Activated T-cell treated with anti-CD3 and anti-CD28 coated beads, Interleukin-2, amount 50 U/mL, for 48 hours (primary cell): ENCODE measurements around the gene PCDH10.

Experiments
- DNase-seq, 2 experiments: peaks; one replicate each; pipeline ENCODE4 v3.0.0-alpha.2; 2020

PCDH10 gene, protein sequence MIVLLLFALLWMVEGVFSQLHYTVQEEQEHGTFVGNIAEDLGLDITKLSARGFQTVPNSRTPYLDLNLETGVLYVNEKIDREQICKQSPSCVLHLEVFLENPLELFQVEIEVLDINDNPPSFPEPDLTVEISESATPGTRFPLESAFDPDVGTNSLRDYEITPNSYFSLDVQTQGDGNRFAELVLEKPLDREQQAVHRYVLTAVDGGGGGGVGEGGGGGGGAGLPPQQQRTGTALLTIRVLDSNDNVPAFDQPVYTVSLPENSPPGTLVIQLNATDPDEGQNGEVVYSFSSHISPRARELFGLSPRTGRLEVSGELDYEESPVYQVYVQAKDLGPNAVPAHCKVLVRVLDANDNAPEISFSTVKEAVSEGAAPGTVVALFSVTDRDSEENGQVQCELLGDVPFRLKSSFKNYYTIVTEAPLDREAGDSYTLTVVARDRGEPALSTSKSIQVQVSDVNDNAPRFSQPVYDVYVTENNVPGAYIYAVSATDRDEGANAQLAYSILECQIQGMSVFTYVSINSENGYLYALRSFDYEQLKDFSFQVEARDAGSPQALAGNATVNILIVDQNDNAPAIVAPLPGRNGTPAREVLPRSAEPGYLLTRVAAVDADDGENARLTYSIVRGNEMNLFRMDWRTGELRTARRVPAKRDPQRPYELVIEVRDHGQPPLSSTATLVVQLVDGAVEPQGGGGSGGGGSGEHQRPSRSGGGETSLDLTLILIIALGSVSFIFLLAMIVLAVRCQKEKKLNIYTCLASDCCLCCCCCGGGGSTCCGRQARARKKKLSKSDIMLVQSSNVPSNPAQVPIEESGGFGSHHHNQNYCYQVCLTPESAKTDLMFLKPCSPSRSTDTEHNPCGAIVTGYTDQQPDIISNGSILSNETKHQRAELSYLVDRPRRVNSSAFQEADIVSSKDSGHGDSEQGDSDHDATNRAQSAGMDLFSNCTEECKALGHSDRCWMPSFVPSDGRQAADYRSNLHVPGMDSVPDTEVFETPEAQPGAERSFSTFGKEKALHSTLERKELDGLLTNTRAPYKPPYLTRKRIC

DNA sequence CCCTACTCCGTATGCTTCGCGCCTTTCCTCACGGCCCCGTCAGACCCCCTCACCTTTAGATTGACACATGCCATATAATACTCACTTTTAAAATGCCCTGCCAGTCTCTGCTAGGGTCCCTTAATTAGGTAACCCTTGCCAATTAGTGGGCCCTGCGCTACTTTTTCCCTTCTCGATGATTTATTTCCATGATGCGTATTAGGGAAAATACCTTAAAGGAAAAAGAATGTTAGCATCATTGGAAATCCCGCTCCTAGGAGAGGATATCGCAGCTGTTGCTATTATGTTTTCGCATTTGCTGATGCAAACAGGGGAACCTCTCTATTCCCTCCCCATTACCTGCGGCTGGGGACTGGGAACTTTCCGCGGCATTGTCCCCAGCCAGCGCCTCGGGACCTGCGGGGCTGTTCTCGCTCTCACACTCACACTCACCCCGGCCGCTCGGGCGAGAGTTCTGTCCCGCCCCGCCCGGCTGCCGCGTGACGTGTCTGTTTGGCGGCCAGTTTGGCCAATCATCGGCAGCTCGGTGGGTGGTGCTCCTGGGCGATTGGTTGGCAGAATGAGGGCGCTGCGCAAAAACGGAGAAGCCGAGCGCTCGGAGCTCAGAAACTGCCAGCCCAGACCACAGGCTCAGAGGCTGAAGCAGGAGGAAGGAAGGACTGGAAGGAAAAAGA is at the start of gene PCDH10:
Gene PCDH10 (plus strand): TSS at position 605 of the 674 bp plus-strand sequence. CDS start 847 bp downstream, outside the sequence.
- DNase-seq: peak; percentile 61 to 63

DNA sequence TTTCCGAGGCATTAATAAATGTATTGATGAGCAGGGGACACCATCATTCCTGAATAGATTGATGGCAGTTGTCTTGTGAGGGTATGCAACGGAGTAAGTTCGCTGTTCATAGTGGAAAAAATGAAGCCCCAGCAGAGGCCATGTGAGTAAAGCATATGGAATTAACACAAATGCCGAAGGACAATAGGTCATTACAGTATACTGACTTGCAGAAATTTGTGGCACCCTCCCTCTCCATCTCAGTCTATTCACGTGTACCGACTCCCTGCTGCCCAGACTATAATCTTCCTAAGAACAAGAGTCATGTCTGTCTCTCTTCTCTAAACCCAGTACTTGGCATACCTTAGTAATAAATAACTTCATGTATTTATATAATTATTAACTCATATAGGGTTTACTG is 47.1 kb upstream of the PCDH10 start:
- no peak for DNase-seq

DNA sequence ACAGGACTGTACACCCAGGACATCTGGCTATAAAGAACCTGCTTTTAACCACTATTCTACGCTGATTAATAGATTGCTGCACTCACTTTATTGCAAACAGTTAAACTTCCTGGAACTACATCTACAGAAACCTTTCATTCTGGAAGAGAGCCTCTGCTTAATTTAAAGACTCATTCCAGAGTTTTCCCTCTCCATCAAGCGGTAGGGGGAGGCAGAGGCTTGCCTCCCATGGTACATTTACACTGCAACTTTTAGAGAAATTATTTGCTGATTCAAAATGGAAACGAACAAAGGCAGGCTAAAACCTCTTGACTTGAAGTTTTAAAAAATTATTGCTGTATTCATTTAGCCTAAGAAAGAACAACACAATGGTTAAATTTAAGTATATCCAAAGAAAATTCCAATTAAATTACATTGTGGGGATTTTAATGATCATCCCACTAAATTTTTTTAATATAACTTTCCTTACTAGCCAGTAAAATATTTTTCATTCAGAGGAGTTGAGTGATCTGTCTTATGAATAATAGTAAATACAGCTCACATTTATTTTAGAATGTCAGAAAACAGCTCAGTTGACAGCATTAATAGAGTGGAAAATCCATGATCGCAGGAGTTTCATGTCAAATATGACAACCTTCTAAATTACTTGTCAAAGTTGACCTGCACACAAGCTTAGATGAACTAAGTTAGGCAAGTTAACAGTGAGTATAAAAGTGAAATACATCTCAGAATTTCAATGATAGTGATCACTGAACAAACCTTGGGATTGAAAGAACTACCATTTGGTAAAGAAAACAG is 46.3 kb upstream of the PCDH10 start:
- DNase-seq: no peak

DNA sequence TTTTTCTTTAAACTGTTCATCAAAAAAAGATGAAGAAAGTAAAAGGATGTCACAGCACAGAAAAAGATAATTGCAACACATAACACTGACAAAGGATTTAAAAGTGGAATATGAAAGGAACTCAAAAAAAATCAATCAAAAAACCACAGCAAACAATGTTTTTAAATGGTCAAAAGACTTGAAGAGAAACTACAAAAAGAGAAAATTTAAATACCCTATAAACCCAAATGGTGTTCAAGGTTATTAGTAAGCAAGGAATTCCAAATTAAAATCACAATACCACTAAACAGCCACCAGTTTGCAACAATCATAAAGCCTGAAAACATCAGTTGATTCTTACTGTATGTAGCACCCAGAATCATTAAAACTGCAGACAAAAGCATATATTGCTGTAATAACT is 36.5 kb upstream of the PCDH10 start:
- no peak for DNase-seq

DNA sequence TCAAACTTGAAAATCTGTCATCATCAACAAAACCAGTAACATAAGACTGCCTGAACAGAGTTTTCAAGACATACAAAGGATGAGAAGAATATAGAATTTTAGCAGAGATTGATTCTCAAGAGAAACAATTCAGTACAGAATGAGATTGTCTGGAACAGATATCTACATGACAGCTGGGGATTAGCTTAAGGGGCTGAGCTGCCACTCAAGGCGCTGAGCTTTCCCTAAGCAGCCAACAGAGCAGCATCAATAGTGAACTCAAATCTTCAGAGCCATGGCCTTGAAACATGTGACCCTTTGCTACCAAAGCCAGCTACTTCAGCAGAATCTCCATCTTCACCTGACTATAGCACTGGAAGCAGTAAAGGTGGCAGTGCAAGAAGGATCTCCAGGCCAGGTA is 24.3 kb upstream of the PCDH10 start:
- no peak for DNase-seq

DNA sequence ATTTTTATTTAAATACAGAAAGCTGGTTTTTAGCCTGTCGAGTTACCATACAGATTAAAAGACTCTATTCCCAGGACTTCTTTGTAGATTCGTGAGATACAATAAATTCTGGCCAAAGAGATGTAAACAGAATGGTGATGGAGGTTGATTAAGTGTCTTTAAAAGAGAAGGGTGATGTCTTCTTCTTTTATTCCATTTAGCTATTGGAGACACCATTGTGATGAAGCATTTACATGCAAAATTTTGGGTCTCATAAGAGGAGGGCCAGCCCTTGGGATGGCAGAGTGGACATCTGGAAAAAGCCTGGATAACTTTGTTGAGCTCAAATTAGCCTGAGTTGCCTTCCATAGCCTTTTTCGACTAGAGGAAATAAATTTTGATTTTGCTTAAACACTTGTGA is 21.6 kb upstream of the PCDH10 start:
- no peak for DNase-seq

DNA sequence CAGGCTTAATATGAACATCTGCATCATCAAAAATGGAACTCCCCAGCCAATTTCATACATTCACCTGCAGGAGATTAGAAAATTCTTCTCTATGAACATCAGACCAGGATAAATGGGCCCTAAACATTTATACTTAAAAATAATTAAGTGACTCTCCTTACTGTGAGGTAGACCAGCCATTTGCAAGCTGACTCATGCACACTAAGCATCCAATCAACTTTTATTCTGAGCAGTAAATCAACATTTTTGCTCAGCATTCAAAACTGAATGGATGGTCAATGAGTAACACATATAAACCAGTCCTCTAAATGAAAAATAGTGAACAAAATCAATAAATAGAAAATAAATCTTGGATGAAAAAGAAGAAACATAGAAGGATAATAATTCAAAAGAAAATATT is 19.9 kb upstream of the PCDH10 start:
- DNase-seq: no peak

DNA sequence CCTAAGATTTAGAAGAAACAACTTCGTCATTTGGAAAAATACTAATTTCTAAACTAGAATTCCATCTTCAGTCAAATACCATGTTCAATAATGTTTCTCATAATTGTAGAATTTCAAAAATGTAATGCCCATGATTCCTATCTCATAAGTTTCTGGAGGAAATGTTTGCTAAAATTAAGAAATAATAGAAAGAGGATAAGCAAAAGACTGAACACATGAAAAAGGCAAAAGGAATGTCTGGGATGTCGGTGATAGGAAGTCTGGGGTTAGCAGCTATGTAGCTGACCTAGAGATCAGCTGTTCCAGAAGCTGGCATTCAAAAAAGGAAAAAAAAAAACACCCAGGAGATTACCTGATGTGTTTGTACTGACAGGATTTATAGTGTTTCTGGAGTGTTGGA is 18.9 kb upstream of the PCDH10 start:
- no peak for DNase-seq

DNA sequence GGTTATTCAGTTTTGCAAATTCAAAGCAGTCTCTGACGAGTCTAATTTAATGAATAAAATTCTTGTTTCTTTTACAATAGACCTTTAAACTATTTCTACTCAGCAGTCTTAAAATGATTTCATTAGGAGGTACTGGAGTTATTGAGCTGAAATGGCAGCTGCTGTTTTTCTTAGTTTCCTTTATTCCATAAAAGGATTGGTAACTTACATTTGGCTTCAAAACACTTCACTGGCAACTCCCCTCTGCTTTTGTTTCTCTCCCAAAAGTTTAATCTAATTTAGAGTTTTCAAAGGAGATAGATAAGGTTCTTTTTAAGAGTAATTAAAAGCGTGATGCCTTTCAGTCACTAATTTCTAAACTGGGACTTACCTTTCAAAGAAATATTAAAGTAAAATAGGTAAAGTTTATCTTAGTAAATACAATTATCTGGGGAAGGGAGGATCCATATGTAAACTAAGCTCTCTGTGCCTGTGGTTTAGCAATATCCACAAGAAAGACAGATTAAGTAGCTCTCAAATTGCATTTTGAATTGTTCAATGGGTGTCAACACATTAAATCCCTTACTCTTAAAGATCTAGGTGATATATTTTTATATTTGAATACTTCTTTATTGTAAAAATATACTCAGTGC is 17.1 kb upstream of the PCDH10 start:
- DNase-seq: no peak

DNA sequence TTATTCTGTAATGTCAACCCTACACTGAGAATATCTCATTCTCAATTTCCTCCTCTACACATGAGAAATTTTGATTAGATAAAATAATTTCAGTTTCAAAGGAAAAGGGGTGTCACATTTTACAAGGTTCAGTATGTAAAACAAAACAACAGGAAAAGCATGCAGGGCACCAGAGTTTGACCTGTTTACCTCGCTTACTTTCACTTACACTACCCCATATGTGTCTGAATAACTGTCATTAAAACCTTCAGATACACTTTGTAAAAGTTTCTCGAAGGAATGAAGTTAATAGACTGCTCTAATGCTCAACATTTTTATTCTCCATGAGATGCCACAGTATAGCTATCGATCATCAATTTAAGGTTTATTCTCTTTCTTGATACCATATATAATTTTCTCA is 12.3 kb upstream of the PCDH10 start:
- DNase-seq: no peak

DNA sequence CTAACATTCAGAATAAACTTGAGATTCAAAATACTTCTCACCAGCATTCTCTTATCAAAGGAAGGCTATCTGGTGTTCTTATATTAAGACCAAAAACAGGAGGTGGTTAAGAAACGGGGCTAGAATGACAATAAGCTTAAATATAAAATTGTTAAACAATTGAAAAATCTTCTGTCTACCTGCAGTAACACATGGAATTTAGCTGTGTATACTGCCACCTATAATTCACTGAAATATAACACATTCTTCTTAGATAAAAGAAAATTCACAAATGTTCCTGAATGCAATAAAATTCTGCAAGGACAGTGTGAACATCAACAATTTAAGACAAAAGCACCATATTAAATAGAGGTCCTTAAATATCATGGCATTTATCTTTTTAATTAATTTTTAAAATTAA is 11.5 kb upstream of the PCDH10 start:
- no peak for DNase-seq

DNA sequence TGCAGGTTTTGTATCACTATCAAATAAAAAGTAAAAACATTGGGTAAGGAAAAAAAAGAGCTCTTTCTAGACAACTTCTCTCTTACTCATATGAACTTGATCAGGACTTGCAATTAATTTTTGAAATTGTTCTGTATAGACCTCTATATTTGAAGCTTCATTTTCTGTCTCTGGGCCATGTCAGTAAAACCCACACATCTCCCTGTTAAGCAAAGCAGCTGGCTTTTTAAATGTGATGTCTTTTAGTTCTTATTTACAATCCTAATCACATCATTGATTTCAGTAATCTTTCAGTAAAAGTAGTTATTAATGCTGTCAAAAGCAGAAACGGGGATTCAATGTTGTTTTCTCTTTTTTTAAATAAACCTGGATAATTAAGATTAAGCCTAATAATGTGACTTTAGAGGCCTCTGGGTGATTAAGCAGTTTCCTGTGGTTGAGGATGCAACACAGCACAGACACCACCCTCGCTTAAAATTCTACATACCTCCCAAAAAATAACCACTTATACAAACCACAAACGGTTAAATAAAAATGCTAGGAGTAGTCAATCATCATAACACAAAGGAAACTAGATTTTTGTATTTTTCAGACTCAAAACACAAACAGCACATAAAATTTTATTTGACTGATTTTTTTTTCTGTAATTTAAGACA is 5.2 kb upstream of the PCDH10 start:
- DNase-seq: no peak

DNA sequence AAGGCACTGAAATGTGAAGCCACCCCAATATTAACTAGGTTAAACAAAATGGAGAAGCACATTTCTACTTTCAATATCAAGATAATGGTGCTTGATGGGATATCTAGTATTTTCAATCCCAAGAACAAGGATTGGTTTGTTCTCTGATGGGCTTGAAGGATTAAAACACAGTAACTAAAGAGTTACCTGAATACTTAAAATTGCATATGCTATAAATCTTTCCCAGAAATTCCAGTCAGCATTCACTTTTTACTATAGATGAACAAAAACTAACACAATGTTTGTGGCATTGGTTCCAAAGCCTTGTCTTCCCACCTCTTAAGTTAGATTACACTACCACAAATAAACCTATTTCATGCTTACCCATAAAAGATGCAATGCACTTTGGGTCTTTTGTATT is 3.9 kb upstream of the PCDH10 start:
- no peak for DNase-seq

DNA sequence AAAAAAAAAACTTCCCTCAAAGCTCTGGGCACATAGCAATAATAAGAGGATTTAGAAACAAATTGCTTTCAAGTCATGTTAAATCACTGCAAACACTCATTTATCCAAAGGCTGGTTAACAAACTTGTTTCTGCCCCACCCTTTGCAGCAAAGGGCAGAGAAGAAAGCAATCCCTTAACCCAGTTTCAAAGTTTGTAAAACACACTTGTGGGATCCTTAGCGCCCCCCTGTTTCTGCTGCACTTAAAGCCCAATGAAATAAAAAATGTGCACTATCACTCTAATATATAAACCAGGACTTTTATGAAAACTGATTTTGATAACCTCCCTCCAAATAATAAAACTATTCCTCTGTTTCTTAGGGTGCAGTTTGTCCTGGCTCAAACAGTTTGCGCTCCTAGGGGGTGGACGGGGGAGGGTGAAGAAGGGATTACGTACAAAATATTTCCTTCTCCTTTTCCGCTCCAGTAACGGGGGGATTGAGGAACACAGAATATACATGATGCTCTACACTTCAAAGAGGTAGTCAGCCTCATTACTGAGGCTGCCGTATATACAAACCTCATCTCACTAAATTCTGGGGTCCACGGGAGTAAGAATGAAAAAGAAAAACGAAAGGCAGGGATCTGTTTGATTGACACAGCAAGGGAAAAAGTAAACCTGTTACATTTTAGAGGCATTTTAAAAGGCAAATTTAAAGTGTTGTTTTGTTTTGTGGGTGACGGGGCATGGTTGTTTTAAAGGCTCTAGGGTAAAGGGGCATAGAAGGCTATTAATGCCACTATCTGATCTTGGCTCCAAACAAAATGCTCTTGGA is 3.1 kb upstream of the PCDH10 start:
- DNase-seq: no peak

DNA sequence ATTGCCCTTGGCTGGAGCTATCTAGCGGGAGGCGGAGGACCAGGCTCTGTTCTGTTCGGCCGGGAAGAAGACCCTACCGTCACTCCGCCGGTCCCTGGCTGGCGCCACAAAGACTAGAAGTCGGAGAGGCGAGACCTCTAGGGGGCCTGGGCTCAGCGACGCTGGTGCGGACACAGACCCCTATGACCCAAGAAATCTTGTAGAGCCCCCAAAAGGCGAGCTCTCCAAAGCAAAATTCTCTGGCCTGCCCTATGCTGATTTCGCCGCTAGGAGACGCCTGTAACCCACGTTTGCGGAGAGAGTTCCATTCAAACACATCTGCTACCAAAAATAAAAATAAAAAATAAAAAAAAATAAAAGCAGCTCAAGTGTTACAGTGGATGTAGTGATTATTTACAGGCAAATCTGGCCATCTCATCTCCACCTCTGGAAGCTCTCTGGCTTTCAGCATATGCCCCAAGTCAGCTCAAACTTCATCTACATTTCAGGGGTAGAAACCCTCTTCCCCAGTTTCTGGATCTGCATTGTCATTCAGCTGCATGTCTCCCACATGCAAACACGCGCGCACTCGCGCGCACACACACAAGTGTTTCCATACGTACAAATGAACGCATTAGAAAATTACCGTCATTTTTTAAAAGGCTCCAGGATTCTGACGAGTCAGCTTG is 2.4 kb upstream of the PCDH10 start:
- peak; percentile 41 to 49 for DNase-seq

DNA sequence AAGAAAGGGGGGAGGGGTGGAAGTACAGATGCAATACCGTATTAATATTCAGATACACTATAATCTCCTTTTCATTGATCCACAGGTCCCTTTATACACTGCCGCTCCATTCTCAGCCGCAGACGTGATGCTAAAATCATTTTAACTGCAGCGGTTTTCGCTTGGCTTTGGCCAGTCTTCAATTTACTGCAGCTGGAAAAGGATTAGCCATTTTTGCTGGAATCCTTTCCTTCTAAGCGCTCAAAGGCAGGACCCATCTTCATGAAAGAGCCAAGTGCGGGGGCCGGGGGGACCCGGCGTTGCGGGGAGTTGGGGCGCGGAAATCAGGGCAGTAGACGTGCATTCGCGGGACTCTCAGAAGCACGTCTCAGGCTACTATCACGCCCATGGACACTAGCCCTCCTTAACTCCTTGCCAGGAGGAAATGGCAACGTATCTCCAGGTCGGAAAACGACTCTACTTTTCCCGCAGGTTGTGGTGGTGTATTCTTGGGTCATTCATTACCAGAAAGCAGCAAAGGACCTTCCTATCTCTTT is 1.7 kb upstream of the PCDH10 start:
- no peak for DNase-seq

DNA sequence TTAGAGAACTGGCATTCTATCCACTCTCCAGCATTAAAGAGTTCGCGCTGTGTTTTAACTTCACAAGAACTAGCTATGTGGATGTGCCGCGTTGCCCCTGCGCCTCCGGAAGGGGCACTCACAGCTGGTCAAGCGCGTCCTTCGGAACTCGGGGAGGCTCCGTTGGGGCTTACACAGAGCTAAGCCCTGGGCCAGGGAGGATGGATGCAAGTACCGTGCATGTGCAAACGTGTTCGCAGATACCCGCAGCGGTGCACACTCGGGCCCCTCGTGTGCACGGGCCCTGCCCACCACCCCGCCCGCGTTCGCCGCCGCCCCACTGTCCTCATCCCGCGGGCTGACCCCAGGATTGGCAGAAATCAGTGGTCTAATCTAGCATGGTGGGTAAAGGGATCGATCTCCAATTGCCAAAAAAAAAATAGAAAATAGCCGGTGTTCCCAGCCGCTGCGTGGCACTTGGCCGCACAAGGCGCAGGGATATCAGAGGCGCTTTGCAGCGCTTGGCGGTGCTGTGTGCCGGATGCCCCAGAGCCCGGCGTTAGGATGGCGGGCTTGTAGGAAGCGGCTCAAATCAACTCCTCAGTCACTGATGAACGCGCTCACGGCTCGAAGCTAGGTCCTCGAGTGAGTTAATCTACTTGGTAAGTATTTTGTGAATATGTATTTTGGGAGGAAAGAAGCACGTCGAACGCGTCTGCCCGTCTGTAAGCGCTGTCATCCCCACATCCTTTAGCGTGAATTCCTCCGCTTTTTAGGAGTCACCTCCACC is 989 bp upstream of the PCDH10 start:
- DNase-seq: peak; percentile 18 to 21

DNA sequence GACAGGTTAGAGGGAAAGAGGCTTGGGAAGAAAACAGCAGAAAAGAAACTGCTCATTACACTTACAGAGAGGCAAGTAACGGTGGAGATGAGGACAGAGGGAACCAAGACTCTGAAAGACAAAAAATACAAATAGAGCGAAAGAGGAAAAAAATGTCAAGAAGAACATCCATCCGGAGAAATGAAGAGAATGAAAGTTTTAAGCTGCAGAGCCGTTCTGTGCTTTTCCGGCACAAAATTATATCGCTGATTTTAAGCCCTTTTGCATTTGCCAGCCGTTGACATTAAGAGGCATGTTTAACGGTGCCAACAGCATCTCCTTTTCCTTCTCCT is 236 bp downstream of the PCDH10 start:
- DNase-seq: no peak

DNA sequence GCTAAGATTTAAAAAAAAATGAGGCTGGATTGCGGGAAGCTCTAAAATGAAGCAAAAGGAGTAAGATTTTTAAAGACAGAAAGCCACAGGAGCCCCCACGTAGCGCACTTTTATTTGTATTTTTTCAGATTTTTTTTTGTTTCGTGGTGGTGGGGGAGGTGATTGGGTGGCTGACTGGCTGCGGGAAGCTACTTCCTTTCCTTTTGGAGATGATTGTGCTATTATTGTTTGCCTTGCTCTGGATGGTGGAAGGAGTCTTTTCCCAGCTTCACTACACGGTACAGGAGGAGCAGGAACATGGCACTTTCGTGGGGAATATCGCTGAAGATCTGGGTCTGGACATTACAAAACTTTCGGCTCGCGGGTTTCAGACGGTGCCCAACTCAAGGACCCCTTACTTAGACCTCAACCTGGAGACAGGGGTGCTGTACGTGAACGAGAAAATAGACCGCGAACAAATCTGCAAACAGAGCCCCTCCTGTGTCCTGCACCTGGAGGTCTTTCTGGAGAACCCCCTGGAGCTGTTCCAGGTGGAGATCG is 908 bp downstream of the PCDH10 start:
- no peak for DNase-seq
